HepG2 (cell line): ENCODE results near the gene PKD2L1. TPM values are rescaled to one million over a fixed set of nuclear protein-coding genes. Genes with fewer than 3 reads are reported as not detected.
A peak's percentile ranks its signal among the peaks of the same experiment; 100 is the strongest.

Experiments
- ASH2L ChIP-seq: fragments of 300-600, 200-600 bp; sonication (generic); IDR thresholded peaks from 2 replicates; pipeline ENCODE4 v1.7.0; 2017; ENCODE audit warnings: low read depth, mild to moderate bottlenecking, moderate library complexity, mixed read lengths, low read length; ENCODE audit not compliant: insufficient read length
- CBX1 ChIP-seq: IDR thresholded peaks from one replicate; pipeline ENCODE4 v1.6.1; 2016; ENCODE audit warnings: antibody characterized with exemption, low read depth
- FOSL2 ChIP-seq: sonication (generic); formaldehyde crosslinking; IDR thresholded peaks from 2 replicates; pipeline ENCODE4 v1.4.0; 2020; ENCODE audit warnings: missing genetic modification reagents
- JARID2 ChIP-seq: sonication (generic); formaldehyde crosslinking; IDR thresholded peaks from 2 replicates; pipeline ENCODE4 v1.8.1; 2023; ENCODE audit warnings: missing genetic modification reagents, inconsistent platforms; ENCODE audit not compliant: insufficient replicate concordance
- PHF8 ChIP-seq: sonication (generic); formaldehyde crosslinking; IDR thresholded peaks from 2 replicates; pipeline ENCODE4 v1.5.0; 2020; ENCODE audit warnings: missing genetic modification reagents
- POLR2AphosphoS5 ChIP-seq: IDR thresholded peaks from 2 replicates; pipeline ENCODE4 v1.6.1; 2012; ENCODE audit warnings: low read depth, low read length
- SOX5 ChIP-seq: IDR thresholded peaks from 2 replicates; pipeline ENCODE4 v1.6.1; 2016; ENCODE audit warnings: borderline replicate concordance
- SRF ChIP-seq: IDR thresholded peaks from 2 replicates; pipeline ENCODE4 v1.6.1; 2011; ENCODE audit warnings: mild to moderate bottlenecking, low read depth, low read length, moderate library complexity
- WIZ ChIP-seq: sonication (generic); formaldehyde crosslinking; IDR thresholded peaks from 2 replicates; pipeline ENCODE4 v1.5.1; 2020; ENCODE audit warnings: mild to moderate bottlenecking, missing genetic modification reagents
- ZFP41 ChIP-seq: sonication (generic); formaldehyde crosslinking; IDR thresholded peaks from 2 replicates; pipeline ENCODE4 v1.4.0; 2020; ENCODE audit warnings: mild to moderate bottlenecking, missing genetic modification reagents, borderline replicate concordance
- ZNF225 ChIP-seq: sonication (generic); formaldehyde crosslinking; IDR thresholded peaks from 2 replicates; pipeline ENCODE4 v1.4.0; 2020; ENCODE audit warnings: mild to moderate bottlenecking, missing genetic modification reagents
- ZNF383 ChIP-seq: sonication (generic); formaldehyde crosslinking; IDR thresholded peaks from 2 replicates; pipeline ENCODE4 v1.4.0; 2020; ENCODE audit warnings: missing genetic modification reagents, mild to moderate bottlenecking, borderline replicate concordance
- ZNF737 ChIP-seq: sonication (generic); formaldehyde crosslinking; IDR thresholded peaks from 2 replicates; pipeline ENCODE4 v1.5.0; 2020; ENCODE audit warnings: missing genetic modification reagents, mild to moderate bottlenecking, borderline replicate concordance
- ZNF878 ChIP-seq: sonication (generic); formaldehyde crosslinking; IDR thresholded peaks from 2 replicates; pipeline ENCODE4 v1.8.1; 2023; ENCODE audit warnings: mild to moderate bottlenecking, missing genetic modification reagents, moderate library complexity
- polyA plus RNA-seq, 8 experiments: library from polyadenylated mRNA; depleted of rRNA in 3 of 8; stranded (reverse) in 7 of 8; unstranded in 1 of 8; fragments of >200 nt; fragmentation: Illumina TruSeq in 4 of 8; extraction: Trizol in 4 of 8; gene quantifications; 2 replicates each; pipeline versions ENCODE4 v1.2.1 to v1.2.3, GENCODE V29; 2011 to 2016; ENCODE audit warnings: low read depth in 4 of 8, missing spikeins in 1 of 8, mixed read lengths in 1 of 8; ENCODE audit not compliant: insufficient read depth in 1 of 8
- total RNA-seq, 5 experiments: library from RNA; depleted of rRNA; stranded (reverse); fragments of >200 nt; fragmentation: Illumina TruSeq; extraction: Trizol; gene quantifications; 2 replicates each; pipeline ENCODE4 v1.2.3, GENCODE V29; 2016; ENCODE audit warnings: low read depth in 1 of 5
- TF ChIP-seq, protein P1 (sequence below), 2 experiments: IDR thresholded peaks; 2 replicates each; pipeline ENCODE4 v1.6.1; 2011 to 2012; ENCODE audit warnings: low read length in 2 of 2, borderline replicate concordance in 1 of 2, low read depth in 1 of 2, mild to moderate bottlenecking in 1 of 2, moderate library complexity in 1 of 2
- TF ChIP-seq, protein P2 (sequence below): sonication (generic); formaldehyde crosslinking; IDR thresholded peaks from 2 replicates; pipeline ENCODE4 v1.4.0; 2020; ENCODE audit warnings: missing genetic modification reagents
- TF ChIP-seq, protein P3 (sequence below): sonication (generic); formaldehyde crosslinking; IDR thresholded peaks from 2 replicates; pipeline ENCODE4 v1.4.0; 2020; ENCODE audit warnings: missing genetic modification reagents
- TF ChIP-seq, protein P4 (sequence below): sonication (generic); formaldehyde crosslinking; IDR thresholded peaks from 2 replicates; pipeline ENCODE4 v1.4.0; 2020; ENCODE audit warnings: missing genetic modification reagents

Gene PKD2L1
- total and polyA plus RNA-seq, 2 of the 13 experiments (the other 11 are each of a cell fraction or from before 2014, with no cell fraction given): 0.07 to 0.15 TPM

DNA sequence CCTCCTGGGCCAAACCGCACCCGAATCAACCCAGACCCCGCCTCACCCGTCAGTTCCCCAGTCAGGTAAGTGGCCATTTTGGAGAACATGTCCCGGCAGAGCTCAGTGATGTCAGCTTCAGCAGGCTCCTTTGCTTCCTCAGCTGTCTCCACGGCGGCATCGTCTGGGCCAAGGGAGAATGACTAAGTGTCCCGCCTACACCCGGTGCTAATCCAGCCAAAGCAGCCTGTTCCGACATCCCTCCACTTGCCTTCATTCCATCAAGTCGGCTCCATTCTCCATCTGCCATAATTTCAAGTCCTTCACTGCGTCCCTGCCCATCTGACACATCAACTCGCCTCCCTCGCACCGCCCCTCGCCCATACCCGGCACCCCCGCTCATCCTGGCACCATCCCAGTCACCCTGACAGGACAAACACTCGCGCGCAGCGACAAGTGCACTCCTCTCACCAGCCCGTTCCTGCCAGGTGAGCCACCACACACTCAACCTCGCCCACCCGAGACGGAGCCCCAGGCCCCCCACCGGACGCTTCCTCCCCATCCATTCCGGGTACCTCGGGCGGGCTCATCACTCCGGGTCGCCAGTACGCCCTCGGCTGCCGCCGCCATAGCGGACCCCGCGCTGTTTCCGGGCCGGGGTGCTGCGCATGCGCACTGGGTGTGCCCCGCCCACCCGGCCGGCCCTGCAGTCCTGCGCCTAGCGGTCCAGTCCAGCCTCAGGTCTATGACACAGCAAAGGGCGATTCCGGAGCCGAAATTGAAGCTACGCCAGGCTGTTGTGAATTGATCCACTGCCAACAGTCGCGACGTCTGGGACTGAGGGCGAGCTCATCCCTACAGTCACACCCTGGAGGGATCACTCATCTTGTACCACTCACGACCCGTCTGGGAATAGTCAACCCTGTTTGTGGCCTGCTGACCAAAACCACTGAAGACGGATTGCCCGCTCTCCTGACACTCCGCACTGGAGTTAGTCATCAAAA, 43.7 kb downstream of the PKD2L1 start, which contains the start of gene BLOC1S2 (continued):
- TF ChIP-seq, protein P1, sequence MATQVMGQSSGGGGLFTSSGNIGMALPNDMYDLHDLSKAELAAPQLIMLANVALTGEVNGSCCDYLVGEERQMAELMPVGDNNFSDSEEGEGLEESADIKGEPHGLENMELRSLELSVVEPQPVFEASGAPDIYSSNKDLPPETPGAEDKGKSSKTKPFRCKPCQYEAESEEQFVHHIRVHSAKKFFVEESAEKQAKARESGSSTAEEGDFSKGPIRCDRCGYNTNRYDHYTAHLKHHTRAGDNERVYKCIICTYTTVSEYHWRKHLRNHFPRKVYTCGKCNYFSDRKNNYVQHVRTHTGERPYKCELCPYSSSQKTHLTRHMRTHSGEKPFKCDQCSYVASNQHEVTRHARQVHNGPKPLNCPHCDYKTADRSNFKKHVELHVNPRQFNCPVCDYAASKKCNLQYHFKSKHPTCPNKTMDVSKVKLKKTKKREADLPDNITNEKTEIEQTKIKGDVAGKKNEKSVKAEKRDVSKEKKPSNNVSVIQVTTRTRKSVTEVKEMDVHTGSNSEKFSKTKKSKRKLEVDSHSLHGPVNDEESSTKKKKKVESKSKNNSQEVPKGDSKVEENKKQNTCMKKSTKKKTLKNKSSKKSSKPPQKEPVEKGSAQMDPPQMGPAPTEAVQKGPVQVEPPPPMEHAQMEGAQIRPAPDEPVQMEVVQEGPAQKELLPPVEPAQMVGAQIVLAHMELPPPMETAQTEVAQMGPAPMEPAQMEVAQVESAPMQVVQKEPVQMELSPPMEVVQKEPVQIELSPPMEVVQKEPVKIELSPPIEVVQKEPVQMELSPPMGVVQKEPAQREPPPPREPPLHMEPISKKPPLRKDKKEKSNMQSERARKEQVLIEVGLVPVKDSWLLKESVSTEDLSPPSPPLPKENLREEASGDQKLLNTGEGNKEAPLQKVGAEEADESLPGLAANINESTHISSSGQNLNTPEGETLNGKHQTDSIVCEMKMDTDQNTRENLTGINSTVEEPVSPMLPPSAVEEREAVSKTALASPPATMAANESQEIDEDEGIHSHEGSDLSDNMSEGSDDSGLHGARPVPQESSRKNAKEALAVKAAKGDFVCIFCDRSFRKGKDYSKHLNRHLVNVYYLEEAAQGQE (IDR thresholded peaks at IDR 0.05; ENCODE audit: borderline replicate concordance in 1 of 2, low read depth in 1 of 2, low read length in 2 of 2): peak in 1 of 2 experiments; percentile 53; a peak in 1 of 4 replicates
- TF ChIP-seq SRF (no peak), ZNF383 (CRISPR knock-in tag) (no peak; the same call in 1 of the 2 replicates), ZNF737 (CRISPR knock-in tag) (0 out of 2 replicates have a peak, but pooled peaks have one; percentile 26), CBX1 (no peak), PHF8 (peak; percentile 94), ZFP41 (CRISPR knock-in tag) (no peak; the same call in 1 of the 2 replicates), POLR2AphosphoS5 (peak; percentile 89), FOSL2 (CRISPR knock-in tag) (peak; percentile 29; the same call in 1 of the 2 replicates), ASH2L (peak; percentile 84), SOX5 (CRISPR knock-in tag) (peak; percentile 48), ZNF225 (CRISPR knock-in tag) (no peak; the same call in 1 of the 2 replicates), JARID2 (no peak), ZNF878 (CRISPR knock-in tag) (peak; percentile 64; the same call in 1 of the 2 replicates), WIZ (CRISPR knock-in tag) (peak; percentile 42; the same call in 1 of the 2 replicates)
- TF ChIP-seq, protein P2, sequence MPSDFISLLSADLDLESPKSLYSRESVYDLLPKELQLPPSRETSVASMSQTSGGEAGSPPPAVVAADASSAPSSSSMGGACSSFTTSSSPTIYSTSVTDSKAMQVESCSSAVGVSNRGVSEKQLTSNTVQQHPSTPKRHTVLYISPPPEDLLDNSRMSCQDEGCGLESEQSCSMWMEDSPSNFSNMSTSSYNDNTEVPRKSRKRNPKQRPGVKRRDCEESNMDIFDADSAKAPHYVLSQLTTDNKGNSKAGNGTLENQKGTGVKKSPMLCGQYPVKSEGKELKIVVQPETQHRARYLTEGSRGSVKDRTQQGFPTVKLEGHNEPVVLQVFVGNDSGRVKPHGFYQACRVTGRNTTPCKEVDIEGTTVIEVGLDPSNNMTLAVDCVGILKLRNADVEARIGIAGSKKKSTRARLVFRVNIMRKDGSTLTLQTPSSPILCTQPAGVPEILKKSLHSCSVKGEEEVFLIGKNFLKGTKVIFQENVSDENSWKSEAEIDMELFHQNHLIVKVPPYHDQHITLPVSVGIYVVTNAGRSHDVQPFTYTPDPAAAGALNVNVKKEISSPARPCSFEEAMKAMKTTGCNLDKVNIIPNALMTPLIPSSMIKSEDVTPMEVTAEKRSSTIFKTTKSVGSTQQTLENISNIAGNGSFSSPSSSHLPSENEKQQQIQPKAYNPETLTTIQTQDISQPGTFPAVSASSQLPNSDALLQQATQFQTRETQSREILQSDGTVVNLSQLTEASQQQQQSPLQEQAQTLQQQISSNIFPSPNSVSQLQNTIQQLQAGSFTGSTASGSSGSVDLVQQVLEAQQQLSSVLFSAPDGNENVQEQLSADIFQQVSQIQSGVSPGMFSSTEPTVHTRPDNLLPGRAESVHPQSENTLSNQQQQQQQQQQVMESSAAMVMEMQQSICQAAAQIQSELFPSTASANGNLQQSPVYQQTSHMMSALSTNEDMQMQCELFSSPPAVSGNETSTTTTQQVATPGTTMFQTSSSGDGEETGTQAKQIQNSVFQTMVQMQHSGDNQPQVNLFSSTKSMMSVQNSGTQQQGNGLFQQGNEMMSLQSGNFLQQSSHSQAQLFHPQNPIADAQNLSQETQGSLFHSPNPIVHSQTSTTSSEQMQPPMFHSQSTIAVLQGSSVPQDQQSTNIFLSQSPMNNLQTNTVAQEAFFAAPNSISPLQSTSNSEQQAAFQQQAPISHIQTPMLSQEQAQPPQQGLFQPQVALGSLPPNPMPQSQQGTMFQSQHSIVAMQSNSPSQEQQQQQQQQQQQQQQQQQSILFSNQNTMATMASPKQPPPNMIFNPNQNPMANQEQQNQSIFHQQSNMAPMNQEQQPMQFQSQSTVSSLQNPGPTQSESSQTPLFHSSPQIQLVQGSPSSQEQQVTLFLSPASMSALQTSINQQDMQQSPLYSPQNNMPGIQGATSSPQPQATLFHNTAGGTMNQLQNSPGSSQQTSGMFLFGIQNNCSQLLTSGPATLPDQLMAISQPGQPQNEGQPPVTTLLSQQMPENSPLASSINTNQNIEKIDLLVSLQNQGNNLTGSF (CRISPR knock-in tag): peak; percentile 72; the same call in 1 of the 2 replicates
- TF ChIP-seq, protein P3, sequence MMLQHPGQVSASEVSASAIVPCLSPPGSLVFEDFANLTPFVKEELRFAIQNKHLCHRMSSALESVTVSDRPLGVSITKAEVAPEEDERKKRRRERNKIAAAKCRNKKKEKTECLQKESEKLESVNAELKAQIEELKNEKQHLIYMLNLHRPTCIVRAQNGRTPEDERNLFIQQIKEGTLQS (CRISPR knock-in tag): no peak
- TF ChIP-seq, protein P4, sequence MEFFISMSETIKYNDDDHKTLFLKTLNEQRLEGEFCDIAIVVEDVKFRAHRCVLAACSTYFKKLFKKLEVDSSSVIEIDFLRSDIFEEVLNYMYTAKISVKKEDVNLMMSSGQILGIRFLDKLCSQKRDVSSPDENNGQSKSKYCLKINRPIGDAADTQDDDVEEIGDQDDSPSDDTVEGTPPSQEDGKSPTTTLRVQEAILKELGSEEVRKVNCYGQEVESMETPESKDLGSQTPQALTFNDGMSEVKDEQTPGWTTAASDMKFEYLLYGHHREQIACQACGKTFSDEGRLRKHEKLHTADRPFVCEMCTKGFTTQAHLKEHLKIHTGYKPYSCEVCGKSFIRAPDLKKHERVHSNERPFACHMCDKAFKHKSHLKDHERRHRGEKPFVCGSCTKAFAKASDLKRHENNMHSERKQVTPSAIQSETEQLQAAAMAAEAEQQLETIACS (CRISPR knock-in tag): no peak
